Activated CD4-positive, alpha-beta memory T cell treated with anti-CD3 and anti-CD28 coated beads for 36 hours (primary cell): Measurements from ENCODE around the gene CHST8. TPM values are rescaled to one million over a fixed set of nuclear protein-coding genes. Genes with fewer than 3 reads are reported as not detected.
A peak's percentile ranks its signal among the peaks of the same experiment; 100 is the strongest.

Source experiments
- CTCF ChIA-PET: fragments of 350-600 bp; sonication (Branson Sonifier 250); formaldehyde crosslinking; loops from one replicate; lab custom pipeline; 2021; ENCODE audit warnings: antibody characterized with exemption, inconsistent platforms; lab: Charles Lee
- POLR2A ChIA-PET: fragments of 350-600 bp; sonication (Branson Sonifier 250); formaldehyde crosslinking; loops from one replicate; lab custom pipeline; 2021; ENCODE audit warnings: antibody characterized with exemption; lab: Charles Lee
- DNase-seq: peaks from one replicate; pipeline ENCODE4 v3.0.0-alpha.2; 2020
- H3K27ac Mint-ChIP-seq: one replicate; pipeline ENCODE4 v1.8.0; 2021; ENCODE audit warnings: mixed read lengths
- H3K27me3 Mint-ChIP-seq: one replicate; pipeline ENCODE4 v1.8.0; 2021; ENCODE audit warnings: mixed read lengths
- H3K36me3 Mint-ChIP-seq: one replicate; pipeline ENCODE4 v1.8.0; 2021; ENCODE audit warnings: mixed read lengths
- H3K4me1 Mint-ChIP-seq: one replicate; pipeline ENCODE4 v1.8.0; 2021; ENCODE audit warnings: low read depth, mixed read lengths
- H3K4me3 Mint-ChIP-seq: one replicate; pipeline ENCODE4 v1.8.0; 2021; ENCODE audit warnings: mild to moderate bottlenecking, mixed read lengths
- H3K9me3 Mint-ChIP-seq: one replicate; pipeline ENCODE4 v1.8.0; 2021; ENCODE audit warnings: mixed read lengths
- intact Hi-C: fragments of 100-400 bp; cut with micrococcal nuclease; formaldehyde crosslinking; loops from one replicate; pipeline ENCODE4 v1.15.1; 2023
- total RNA-seq, 2 experiments: library from RNA; stranded (reverse); gene quantifications; one replicate each; pipeline ENCODE4 v1.2.3, GENCODE V29; 2021

Gene CHST8
- total RNA-seq, 2 experiments from 2014 or later: not detected

DNA sequence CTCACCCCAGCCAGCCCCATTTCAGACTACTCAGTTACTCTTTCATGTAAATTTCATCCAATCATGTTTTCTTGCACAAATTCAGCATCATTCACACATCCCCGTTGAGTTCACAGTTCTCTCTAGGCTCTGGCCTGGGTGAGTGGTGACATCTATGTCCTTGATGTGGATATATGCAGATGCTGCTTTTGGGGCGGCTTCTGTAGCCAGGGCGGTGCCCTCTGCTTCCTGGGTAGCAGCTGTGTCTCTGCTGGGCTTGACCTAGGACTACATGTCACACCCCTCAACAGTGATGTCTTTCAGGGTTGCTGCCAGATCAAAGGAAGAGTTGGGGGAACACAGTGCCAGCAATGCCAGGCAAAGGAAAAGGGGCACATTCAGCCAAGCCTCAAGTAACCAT lies 106.4 kb downstream of the CHST8 start:
- CTCF ChIA-PET: no interaction called here
- no peak overlapping the region for H3K27ac Mint-ChIP-seq
- H3K9me3 Mint-ChIP-seq: peaks cover 12% of the 10 kb centered on the region
- intact Hi-C loops: no loop called here
- H3K27me3 Mint-ChIP-seq: peaks cover 12% of the 10 kb centered on the region
- no peak overlapping the region for H3K4me3 Mint-ChIP-seq
- POLR2A ChIA-PET: no interaction called here
- H3K4me1 Mint-ChIP-seq: no peaks in the 10 kb centered on the region
- no peaks in the 10 kb centered on the region for H3K36me3 Mint-ChIP-seq
- DNase-seq: no peak

DNA sequence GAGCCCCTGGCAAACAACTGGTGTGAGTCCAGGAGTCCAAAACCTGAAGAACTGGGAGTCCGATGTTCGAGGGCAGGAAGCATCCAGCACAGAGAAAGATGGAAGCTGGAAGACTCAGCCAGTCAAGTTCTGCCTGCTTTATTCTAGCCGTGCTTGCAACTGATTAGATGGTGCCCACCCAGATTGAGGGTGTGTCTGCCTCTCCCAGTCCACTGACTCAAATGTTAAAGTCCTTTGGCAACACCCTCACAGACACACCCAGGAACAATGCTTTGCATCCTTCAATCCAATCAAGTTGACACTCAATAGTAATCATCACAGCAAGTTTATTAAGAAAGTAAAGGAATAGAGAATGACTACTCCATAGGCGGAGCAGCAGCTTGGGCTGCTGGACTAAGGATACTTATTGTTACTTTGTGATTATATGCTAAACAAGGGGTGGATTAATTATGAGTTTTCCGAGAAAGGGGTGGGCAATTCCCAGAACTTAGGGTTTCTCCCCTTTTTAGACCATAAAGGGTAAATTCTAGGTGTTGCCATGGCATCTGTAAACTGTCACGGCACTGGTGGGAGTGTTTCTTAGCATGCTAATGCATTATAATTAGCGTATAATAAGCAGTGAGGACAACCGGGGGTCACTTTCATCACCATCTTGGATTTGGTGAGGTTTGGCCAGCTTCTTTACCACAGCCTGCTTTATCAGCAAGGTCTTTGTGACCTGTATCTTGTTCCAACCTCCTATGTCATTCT lies 109.3 kb downstream of the CHST8 start:
- POLR2A ChIA-PET: no interaction called here
- intact Hi-C loops: no loop called here

DNA sequence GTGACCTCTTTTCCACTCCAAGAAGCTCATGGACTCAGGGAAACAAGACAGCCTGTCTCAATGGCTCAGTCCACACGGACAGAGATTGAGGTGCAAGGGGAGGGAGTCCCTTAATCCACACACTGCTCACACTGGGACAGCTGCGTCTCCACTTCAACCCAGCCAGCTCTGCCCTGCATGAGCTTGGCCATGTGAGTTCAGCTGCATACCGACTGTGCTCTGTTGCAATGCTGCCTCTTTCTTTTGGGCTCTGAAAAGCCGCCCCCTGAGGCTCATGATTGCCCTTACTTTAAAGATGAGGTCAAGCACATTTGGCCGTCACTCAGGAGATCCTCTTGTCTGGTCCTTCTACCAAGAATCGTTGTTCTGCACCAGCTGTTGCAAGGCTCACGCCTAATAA lies 110.1 kb downstream of the CHST8 start:
- no peak for DNase-seq
- Mint-ChIP-seq H3K27me3 (peaks cover 10% of the 10 kb centered on the region), H3K36me3 (no peaks in the 10 kb centered on the region), H3K9me3 (peaks cover 12% of the 10 kb centered on the region), H3K27ac (no peak overlapping the region), H3K4me3 (no peak overlapping the region), H3K4me1 (no peaks in the 10 kb centered on the region)
- POLR2A ChIA-PET: no interaction called here
- CTCF ChIA-PET: no interaction called here
- intact Hi-C loops: no loop called here

More for the DNA sequence above, 109.3 kb downstream of the CHST8 start:
- no peak for DNase-seq
- Mint-ChIP-seq H3K27me3 (peaks cover 10% of the 10 kb centered on the region), H3K27ac (no peak overlapping the region), H3K4me1 (no peaks in the 10 kb centered on the region), H3K4me3 (no peak overlapping the region), H3K9me3 (peaks cover 12% of the 10 kb centered on the region), H3K36me3 (no peaks in the 10 kb centered on the region)
- CTCF ChIA-PET: no interaction called here

DNA sequence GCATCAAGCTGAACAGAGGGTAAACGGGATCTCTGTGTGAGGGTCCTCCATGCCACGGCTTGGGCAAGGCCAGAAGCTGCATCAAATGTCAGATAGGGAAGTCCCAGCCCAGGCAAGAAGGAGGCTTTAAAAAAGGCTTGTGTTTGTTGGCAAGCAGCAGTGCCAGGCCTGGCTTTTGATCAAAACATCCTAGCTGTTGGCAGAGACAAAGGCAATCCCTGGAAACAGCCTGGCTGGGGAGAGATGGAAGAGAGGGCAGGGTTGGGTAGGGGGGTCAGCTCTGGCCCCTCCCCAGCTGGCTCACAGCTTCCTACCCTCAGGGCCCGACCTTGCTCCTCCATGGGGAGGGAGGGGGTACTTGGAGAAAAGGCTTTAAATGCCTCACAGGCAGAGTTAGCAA lies 113.2 kb downstream of the CHST8 start:
- Mint-ChIP-seq H3K4me1 (no peaks in the 10 kb centered on the region), H3K9me3 (peaks cover 12% of the 10 kb centered on the region), H3K27ac (no peak overlapping the region), H3K4me3 (no peak overlapping the region), H3K36me3 (no peaks in the 10 kb centered on the region), H3K27me3 (peaks cover 13% of the 10 kb centered on the region)
- POLR2A ChIA-PET: no interaction called here
- CTCF ChIA-PET: interaction anchor here (0.6 kb wide), 1 partner anchor 272 kb away, joined by 3 read pairs; no protein-coding TSS in a partner anchor
- no peak for DNase-seq
- intact Hi-C loops: no loop called here

DNA sequence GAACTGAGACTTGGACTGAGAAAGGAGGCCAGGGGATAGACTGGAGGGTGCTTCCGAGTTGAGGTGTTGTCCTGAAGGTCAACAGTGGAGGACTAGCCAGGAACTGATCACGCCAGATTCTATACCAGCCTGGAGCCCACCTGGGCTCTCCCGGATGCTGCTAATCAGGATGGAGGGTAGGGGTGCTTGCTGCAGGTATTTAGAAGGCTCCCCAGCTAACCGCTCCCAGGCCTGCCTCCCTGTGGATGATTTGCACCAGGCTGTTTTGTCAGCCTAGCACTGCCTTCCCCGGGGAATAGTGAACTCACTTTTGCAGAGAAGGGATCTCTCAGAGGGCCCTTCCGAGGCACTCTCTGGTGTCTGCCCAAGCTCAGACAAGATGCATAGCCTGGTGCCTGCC lies 114.4 kb downstream of the CHST8 start:
- H3K4me3 Mint-ChIP-seq: no peak overlapping the region
- intact Hi-C loops: no loop called here
- H3K27ac Mint-ChIP-seq: no peak overlapping the region
- no peaks in the 10 kb centered on the region for H3K36me3 Mint-ChIP-seq
- CTCF ChIA-PET: no interaction called here
- DNase-seq: no peak
- H3K27me3 Mint-ChIP-seq: peaks cover 12% of the 10 kb centered on the region
- H3K9me3 Mint-ChIP-seq: peaks cover 12% of the 10 kb centered on the region
- no peaks in the 10 kb centered on the region for H3K4me1 Mint-ChIP-seq
- POLR2A ChIA-PET: no interaction called here

DNA sequence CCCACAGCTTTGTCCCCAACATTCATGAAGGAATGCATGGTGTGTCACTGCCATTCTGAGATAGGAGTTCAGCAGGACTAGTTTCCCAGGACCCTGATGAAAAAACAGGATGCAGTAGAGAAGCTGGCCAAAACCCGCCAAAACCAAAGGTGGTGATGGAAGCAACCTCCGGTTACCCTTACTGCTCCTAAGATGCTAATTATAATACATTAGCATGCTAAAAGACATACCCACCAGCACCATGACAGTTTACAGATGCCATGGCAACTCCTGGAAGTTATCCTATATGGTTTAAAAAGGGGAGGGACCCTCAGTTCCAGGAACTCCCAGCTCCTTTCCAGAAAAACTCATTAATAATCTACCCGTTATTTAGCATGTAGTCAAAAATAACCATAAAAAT lies 115.0 kb downstream of the CHST8 start:
- no peak overlapping the region for H3K4me3 Mint-ChIP-seq
- H3K27me3 Mint-ChIP-seq: peaks cover 12% of the 10 kb centered on the region
- intact Hi-C loops: no loop called here
- H3K27ac Mint-ChIP-seq: no peak overlapping the region
- no peaks in the 10 kb centered on the region for H3K4me1 Mint-ChIP-seq
- POLR2A ChIA-PET: no interaction called here
- DNase-seq: no peak
- no peaks in the 10 kb centered on the region for H3K36me3 Mint-ChIP-seq
- CTCF ChIA-PET: no interaction called here
- H3K9me3 Mint-ChIP-seq: peaks cover 12% of the 10 kb centered on the region

DNA sequence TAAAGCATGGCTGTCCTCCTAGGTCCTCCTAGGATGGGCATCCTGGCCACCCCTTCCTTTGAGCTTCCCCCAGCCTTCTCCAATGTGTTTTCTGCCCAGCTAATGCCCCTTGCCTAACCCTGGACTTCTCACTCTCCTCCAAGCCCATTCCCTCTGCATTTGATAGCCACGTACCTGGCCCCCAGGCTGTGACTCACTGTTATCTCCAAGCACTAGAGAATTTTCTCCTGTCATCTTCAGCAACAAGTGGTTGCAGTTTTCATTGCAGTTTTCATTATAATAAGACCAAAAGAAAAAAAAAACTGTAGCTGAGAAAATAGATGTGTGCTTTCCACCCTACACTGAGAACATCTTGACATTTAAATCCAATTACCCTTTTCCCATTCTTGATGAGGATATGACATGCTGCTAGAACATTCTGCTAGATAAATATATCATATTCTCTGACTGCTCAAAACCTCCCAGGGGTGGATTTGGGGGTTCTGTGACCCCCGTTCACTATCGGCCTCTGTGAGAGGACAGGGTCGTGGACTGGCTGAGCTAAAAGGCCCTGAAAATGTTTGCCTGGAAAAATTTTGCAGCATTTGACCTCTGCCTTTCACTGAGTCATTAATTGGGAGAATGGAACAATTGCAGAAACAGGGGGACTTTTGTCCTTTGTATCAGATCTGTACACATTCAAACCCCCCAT lies 116.1 kb downstream of the CHST8 start:
- Mint-ChIP-seq H3K4me3 (no peak overlapping the region), H3K9me3 (peaks cover 3% of the 10 kb centered on the region), H3K27me3 (peaks cover 12% of the 10 kb centered on the region), H3K4me1 (no peaks in the 10 kb centered on the region), H3K36me3 (no peaks in the 10 kb centered on the region), H3K27ac (no peak overlapping the region)
- intact Hi-C loops: no loop called here
- DNase-seq: no peak
- ChIA-PET POLR2A (no interaction called here), CTCF (interaction anchor here (0.8 kb wide), 1 partner anchor 40 kb away, joined by 3 read pairs; no protein-coding TSS in a partner anchor)

DNA sequence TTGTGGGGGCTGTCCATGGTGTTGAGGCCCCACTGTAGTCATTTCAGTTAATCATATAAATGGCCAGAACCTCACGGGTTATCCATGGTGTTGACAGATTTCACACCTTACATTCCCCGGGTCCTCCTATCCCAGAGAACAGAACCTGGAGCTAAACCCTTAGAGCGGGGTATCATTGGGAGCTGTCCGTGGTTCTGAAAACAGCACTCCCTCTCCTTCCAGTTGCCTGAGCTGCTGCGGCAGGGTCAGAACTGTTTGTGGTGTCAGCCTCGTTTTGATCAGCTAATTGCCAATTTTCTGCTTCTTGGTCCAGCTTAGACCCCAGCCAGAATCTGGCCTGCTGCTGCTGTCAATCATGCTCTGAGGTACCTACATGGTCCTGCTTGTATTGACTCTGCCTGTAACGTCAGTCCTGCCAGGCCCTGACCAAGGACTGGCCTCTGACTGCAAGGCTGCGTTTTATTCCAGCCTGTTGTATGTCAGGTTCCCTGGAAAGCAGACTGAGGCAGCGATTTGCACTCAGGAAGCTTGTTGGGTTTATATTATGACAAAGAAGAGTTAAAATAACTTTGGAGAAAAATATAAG lies 119.2 kb downstream of the CHST8 start:
- H3K36me3 Mint-ChIP-seq: no peaks in the 10 kb centered on the region
- ChIA-PET CTCF (interaction anchor here (1.4 kb wide), 1 partner anchor 310 kb away, joined by 5 read pairs; no protein-coding TSS in a partner anchor), POLR2A (no interaction called here)
- H3K4me3 Mint-ChIP-seq: no peak overlapping the region
- H3K27me3 Mint-ChIP-seq: peaks cover 11% of the 10 kb centered on the region
- intact Hi-C loops: no loop called here
- no peak overlapping the region for H3K27ac Mint-ChIP-seq
- no peaks in the 10 kb centered on the region for H3K9me3 Mint-ChIP-seq
- no peaks in the 10 kb centered on the region for H3K4me1 Mint-ChIP-seq
- DNase-seq: peak; percentile 26

DNA sequence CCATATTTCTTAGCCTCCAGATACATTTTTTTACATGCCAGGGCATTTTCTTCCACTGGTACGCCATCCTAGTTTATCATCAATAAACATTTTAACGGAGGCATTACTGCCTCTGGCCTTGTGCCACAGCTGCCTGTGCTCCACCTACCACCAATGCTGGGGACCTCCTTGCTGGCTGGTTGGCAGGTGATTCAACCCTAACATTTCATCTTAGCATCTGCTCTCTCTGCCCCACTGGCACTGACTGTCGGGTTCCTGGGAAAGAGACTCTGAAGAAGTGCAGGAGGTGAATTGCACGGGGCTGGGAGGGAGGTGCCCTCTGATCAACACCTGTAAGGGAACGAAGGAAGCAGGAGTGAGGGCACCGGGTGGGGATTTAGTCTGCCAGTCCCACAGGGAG lies 123.5 kb downstream of the CHST8 start:
- Mint-ChIP-seq H3K36me3 (no peaks in the 10 kb centered on the region), H3K27me3 (peaks cover 15% of the 10 kb centered on the region), H3K9me3 (no peaks in the 10 kb centered on the region), H3K4me3 (no peak overlapping the region), H3K27ac (no peak overlapping the region), H3K4me1 (no peaks in the 10 kb centered on the region)
- intact Hi-C loops: no loop called here
- POLR2A ChIA-PET: no interaction called here
- no peak for DNase-seq
- CTCF ChIA-PET: no interaction called here

DNA sequence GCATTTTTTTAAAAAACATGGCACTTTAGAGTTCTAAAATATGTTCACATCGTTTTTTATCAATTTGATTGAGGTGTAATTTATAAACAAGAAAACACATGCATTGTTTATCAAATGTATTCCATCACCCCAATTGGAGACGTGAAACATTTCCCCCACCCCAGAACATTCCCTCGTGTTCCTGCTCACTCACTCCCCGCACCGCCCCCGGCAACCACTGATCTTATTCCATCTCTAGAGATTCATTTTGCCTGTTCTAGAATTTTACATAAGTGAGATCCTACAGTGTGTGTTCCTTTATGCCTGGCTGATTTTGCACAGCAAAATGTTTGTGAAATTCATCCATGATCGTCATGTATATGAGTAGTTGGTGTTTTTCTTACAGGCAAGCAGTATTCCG lies 124.4 kb downstream of the CHST8 start:
- no peaks in the 10 kb centered on the region for H3K36me3 Mint-ChIP-seq
- no peak overlapping the region for H3K27ac Mint-ChIP-seq
- DNase-seq: no peak
- POLR2A ChIA-PET: no interaction called here
- H3K4me3 Mint-ChIP-seq: no peak overlapping the region
- H3K4me1 Mint-ChIP-seq: no peaks in the 10 kb centered on the region
- CTCF ChIA-PET: no interaction called here
- no peaks in the 10 kb centered on the region for H3K9me3 Mint-ChIP-seq
- peaks cover 13% of the 10 kb centered on the region for H3K27me3 Mint-ChIP-seq
- intact Hi-C loops: no loop called here

DNA sequence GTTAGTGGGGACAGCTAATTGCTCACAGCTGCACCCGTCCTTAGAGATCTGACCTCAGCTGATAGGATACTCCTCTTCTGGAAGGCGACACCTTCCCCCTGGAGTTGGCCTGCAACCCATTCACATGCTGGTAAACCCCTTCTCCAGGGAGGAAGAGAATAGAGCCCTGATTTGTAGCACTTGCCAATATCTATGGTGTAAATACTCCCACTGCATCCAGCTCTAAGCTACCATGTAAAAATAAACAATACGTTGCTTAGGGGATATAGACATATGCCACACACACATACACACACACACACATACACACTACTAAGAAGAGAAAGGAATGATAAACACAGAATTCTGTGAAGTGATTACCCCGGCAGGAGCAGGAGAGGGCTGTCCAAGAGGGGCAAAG lies 125.5 kb downstream of the CHST8 start:
- POLR2A ChIA-PET: no interaction called here
- DNase-seq: no peak
- Mint-ChIP-seq H3K27me3 (peaks cover 13% of the 10 kb centered on the region), H3K36me3 (no peaks in the 10 kb centered on the region), H3K4me1 (no peaks in the 10 kb centered on the region), H3K4me3 (no peak overlapping the region), H3K27ac (no peak overlapping the region), H3K9me3 (no peaks in the 10 kb centered on the region)
- CTCF ChIA-PET: no interaction called here
- intact Hi-C loops: no loop called here

DNA sequence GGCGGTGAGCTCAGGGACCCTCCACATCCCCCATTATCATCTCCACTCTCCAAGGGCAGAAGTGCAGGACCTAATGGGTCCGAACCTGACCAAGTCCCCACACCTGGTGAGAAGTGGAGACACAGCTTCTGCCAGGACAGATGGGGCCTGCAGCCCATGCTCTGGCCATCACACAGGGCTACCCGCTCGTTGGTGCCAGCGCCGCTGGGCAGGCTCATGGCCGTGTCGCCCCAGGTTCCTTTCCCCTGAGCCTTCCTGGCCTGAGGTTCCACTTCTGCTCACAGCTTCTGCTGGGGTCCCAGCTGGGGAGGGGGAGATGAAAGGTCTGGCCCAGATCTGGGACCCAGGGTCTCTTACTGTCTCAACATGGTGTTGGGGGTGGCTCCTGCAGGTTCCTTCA lies 126.5 kb downstream of the CHST8 start:
- Mint-ChIP-seq H3K27me3 (peaks cover 13% of the 10 kb centered on the region), H3K9me3 (no peaks in the 10 kb centered on the region), H3K36me3 (no peaks in the 10 kb centered on the region), H3K4me1 (no peaks in the 10 kb centered on the region), H3K27ac (no peak overlapping the region), H3K4me3 (no peak overlapping the region)
- no peak for DNase-seq
- intact Hi-C loops: no loop called here
- POLR2A ChIA-PET: no interaction called here
- CTCF ChIA-PET: no interaction called here
